GM18505 (cell line): Measurements from ENCODE around the gene NISCH.

ENCODE experiments used
- ATAC-seq: cut with Tn5 transposase; IDR thresholded peaks from one replicate; pipeline ENCODE4 v1.9.1; 2021; ENCODE audit not compliant: unreplicated experiment
- POLR2A ChIP-seq: IDR thresholded peaks from 4 replicates; pipeline ENCODE4 v1.6.1; 2011; ENCODE audit warnings: borderline replicate concordance; ENCODE audit not compliant: insufficient read depth, insufficient read length; ENCODE audit errors: extremely low read depth

The NISCH gene

DNA sequence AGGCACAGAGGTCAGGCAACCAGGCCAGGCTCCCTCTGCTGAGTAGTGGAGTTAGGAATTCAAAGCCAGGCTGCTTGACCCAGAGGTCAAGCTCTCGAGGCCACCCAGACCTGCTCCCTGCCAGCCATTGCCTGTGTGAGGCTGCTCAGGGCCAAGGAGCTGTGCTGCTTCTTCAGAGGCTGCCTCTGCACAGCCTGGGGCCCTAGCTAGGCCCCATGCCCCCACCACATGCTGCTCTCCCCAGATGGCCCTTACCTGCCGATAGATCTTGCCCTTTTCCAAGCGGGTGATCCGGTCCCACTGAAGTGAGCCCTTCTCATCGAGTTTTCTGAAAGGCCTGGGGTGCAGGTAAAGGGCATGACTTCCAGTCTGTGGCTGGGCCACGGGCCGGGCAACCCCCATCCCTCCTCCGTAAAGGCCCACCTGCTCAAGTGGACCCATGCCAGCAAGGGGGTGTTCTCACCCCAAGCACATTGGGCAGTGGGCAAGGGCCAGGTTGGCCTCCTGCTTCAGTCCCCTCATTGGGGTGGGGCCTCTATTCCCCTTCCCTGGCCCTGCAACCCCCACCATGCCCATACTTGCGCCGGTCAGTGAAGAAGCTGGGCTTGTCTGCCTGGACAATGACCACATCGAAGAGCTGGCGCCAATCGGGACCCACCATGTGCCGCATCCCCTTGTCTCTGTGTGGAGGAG is 71.8 kb downstream of the NISCH start:
- ATAC-seq: no peak
- TF ChIP-seq POLR2A: no peak

DNA sequence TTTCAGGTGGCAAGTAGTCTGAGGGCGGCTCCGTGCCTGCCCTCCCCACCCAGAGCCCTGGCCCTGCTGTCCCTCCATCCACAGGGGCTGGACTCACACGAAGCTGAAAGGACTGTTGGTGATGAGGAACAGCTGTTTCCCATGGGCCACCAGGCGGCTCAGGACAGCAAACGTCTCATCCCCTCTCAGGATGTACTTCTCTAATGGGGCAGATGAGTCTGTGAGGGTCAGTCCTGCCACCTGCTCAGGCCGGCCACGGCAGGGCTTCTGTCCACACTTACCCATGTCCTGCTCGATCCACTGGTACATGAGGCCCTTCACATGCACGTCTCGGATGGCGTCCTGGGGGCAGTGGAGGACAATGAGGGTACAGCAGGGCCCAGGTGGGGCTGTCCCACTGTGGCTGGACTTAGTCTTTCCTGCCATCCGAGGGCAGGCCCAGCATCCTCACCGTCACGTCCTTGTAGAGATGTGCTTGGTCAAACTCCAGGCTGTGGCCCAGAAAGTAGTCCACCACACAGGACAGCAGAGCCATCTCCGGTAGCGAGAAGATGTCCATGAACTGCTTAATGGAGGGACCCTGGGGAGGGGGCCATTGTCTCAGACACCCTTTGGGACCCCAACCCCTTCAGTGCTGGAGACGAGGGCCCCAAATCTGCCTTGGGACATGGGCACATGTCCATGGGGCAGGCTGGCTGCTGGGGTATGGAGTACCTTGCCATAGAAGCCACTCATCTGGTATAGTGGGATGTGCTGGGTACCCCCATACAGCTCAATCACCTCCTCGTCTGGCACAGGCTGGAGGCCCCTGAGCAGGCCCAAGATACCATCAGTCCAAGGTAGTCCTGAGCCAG is 72.6 kb downstream of the NISCH start:
- TF ChIP-seq POLR2A: no peak
- ATAC-seq: no peak

DNA sequence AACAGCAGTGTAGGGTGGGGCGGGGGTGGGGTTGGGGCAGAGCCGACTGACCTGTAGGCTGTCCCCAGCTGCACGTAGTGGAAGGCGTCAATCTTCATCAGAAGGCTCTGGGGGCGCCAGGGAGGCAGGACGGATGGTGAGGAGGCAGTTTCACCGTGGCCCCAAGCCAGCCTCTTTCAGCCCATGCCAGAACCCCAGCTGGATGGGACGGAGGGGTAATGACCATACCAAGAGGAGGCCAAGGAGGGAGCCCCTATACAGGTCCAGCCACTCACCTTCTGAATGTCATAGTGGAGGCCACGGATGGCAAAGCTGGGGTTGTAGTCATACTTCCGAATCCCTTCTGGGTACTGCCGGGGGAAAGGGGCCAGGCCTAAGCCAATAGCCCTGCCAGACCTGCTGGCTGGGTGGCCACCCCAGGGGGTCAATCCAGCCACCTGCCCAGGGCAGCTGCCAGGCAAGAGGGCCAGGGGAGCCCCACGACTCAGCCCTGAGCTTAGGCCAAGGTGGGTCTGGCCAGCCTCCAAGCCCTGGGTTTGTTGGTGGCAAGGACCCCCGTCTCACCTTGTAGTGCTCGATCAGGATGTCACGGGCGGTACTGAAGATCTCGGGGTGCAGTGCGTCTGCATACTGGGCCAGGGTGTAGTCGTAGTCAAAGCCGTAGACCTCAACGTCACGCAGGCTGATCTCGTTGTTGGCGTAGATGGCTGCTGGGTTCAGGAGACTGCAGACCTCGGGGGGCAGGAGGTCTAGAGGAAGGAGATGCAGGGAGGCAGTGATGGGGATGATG is 73.4 kb downstream of the NISCH start:
- TF ChIP-seq POLR2A: no peak
- ATAC-seq: no peak

GRCh38 chr3:52529376-52530333 is 74.3 kb downstream of the NISCH start:
- TF ChIP-seq POLR2A: no peak
- no peak for ATAC-seq

DNA sequence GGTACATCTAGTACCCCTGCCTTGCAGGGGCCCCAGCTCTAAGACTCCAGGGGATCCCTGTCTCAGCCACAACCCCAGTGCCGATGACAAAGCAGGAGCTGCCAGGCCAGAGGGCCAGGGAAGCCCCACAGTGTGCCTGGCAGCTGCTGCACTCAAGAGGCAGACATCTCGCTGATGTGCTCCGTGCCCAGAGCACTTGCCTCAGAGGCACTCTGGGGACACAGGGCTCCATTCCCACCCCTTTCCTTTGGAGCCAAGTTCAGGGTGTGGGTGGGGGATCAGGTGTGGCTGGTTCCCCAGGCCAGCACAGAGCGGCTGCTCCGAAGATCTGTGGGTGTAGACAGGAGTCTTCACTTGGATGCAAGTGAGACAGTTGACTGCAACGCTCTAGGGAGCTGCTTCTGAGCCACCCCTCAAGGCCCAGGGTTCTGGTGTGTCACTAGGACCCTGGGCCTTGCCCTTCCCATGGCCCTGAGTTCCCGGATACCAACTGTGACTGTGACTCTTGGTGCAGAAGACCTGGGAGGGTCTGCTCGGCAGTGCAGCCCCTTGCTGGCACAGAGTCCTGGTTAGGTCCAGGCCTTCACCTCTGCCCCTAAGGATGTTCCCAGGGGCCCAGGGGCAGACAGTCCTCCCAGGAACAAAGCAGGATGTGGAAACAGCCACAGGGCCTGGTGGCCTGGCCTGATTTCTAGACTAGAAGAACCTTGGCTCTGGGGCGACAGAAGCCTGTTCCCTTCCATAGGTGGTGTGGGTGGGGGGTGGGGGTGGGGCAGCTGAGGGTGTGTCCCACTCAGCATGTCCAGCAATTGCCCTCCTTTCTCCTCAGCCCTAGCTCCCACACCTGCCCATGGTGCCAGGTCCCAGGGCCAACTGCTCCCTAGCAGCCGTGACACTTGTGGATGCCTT is 75.8 kb downstream of the NISCH start:
- ATAC-seq: no peak
- TF ChIP-seq POLR2A: no peak

- ATAC-seq: no peak
- TF ChIP-seq POLR2A: no peak
Observed at GRCh38 chr3:52531860-52532516, 76.6 kb downstream of the NISCH start.

DNA sequence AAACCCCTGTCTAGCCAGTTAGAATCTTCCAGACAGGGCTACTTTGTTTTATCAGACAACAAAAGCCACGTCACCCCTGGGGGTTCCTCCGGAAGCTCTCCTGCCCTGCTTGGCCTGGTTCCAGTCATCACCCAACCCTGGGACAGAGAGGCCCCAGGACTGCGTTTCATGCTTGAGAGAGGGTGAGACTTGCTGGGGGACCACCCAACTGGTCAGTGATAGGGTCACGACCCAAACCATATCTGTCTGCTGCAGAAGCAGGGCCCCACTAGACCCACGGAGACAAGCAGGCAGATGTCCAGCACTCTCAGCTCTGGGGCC is 77.1 kb downstream of the NISCH start:
- TF ChIP-seq POLR2A: no peak

DNA sequence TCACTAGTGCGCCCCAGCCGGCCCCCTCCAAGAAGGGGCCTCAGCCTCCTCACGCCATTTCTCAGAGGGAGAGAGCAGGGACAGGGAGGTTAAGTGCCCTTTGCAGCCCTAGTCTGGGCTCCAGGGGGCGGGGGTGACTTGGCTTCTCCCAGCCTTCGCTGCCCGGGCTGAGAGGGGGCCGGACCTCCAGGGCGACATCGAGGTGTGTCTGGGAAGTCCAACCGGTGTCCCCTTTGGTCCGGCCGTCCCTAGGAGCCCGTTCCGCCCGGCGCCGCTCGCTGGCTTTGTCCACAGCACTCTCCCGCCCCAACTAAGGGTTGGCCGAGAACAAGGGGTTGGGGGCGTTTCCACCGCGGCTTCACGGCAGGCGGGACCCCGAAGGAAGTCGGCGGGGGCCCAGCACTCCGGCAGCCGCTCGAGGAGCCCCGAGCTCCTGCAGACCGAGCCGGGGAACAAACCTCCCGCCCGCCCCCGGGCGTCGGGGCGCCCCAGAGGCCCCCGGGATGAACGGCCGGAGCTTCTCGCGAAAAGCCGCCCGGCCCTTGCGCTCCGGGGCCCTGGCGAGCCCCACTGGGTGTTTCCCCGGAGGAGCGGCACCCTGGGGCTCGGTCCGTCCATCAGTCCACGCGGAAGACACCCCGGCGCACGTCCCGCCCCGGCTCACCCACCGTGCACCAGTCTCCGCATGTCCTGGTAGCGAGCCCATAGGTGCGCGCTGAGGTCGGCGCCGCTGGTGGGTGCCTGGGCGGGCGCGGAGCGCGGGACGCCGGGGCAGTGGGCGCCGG is 77.6 kb downstream of the NISCH start:
- no peak for TF ChIP-seq POLR2A
- ATAC-seq: no peak

More for the DNA sequence above, 77.1 kb downstream of the NISCH start:
- no peak for ATAC-seq

DNA sequence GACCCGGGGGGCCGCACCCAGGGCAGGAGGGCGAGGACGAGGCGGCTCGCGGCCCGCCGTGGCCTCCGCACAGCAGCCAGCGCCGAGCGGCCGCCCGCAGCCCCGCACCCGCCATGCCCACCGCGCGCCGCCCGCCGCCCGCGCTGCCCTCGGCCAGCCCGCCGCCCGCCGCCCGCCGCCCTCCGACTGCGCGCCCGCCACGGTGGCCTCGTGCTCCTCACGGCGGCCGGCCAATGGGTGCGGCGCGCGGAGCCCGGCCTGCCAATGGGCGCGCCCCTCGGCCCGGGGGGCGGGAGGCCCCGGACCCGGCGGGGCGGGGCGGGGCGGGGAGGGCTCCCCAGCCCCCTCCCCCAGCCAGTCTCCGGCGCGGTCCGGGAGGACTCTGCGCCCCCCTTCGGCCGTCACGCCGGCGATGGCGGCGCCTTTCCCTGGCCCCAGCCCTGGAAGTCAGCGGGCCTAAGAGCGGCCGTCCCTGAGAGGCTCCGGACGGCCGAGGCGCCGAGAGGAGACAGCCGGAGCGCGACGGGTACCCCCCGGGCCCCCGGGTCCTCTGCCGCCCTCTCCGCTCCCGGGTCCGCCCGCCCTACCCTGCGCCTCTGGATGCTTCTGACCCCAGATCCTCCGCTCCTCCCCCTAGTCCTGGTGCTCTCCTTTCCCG is 78.3 kb downstream of the NISCH start, which contains the start of gene NT5DC2:
Gene NT5DC2, minus strand, starts transcription at position 235 of the 658 bp plus-strand sequence. Its CDS starts 120 bp downstream, at position 115.
- ATAC-seq: no peak
- TF ChIP-seq POLR2A: peak; percentile 45
